Gastrocnemius medialis (tissue), 4 donors: Measurements from ENCODE around the gene ZNF234. TPM values are rescaled to one million over a fixed set of nuclear protein-coding genes. Genes with fewer than 3 reads are reported as not detected.

ENCODE experiments used
- ATAC-seq, 2 donors: fragments of 150-250 bp; one replicate each; pipeline ENCODE4 v1.9.1; 2016
- DNase-seq, 2 donors: peaks; one replicate each; pipeline ENCODE4 v3.0.0-alpha.2; 2019
- H3K27ac ChIP-seq, 4 donors: fragments of 200-600 bp; sonication (generic); 1 replicate in 1 of 4; 2 replicates in 3 of 4; pipeline ENCODE4 v1.5.1; 2016 to 2018; ENCODE audit warnings: mild to moderate bottlenecking in 2 of 4, moderate library complexity in 1 of 4
- H3K27me3 ChIP-seq, 3 donors: fragments of 200-600 bp; sonication (generic) in 2 of 3; 1 replicate in 1 of 3; 2 replicates in 2 of 3; pipeline versions ENCODE4 v1.5.1 to v1.6.0; 2016 to 2019; ENCODE audit warnings: mild to moderate bottlenecking in 1 of 3, moderate library complexity in 1 of 3
- H3K36me3 ChIP-seq, 2 donors: fragments of 200-600 bp; sonication (generic) in 1 of 2; one replicate each; pipeline ENCODE4 v1.5.1; 2017 to 2018
- H3K4me1 ChIP-seq, 2 donors: fragments of 200-600 bp; sonication (generic) in 1 of 2; one replicate each; pipeline ENCODE4 v1.5.1; 2016 to 2017; ENCODE audit warnings: mild to moderate bottlenecking in 2 of 2
- H3K4me3 ChIP-seq, 4 donors: fragments of 200-600 bp; sonication (generic) in 3 of 4; 1 replicate in 1 of 4; 2 replicates in 3 of 4; pipeline ENCODE4 v1.5.1; 2016 to 2019; ENCODE audit warnings: mild to moderate bottlenecking in 2 of 4
- H3K9me3 ChIP-seq, 3 donors: fragments of 200-600 bp; sonication (generic) in 2 of 3; 1 replicate in 1 of 3; 2 replicates in 2 of 3; pipeline ENCODE4 v1.5.1; 2016 to 2019
- POLR2A ChIP-seq, 2 donors: fragments of 450-650 bp; IDR thresholded peaks; one replicate each; pipeline ENCODE4 v1.6.1; 2017; ENCODE audit warnings: antibody characterized with exemption in 2 of 2, mild to moderate bottlenecking in 2 of 2, moderate library complexity in 2 of 2
- in situ Hi-C, 4 donors: fragments of 200-750 bp; cut with MboI; loops; one replicate each; pipeline versions ENCODE4 v1.15.0 to v1.8.0; 2017; ENCODE audit warnings: low sequenced_read_pairs in 4 of 4
- intact Hi-C: fragments of 100-400 bp; cut with DNase I; formaldehyde crosslinking; loops from one replicate; pipeline ENCODE4 v1.15.1; 2023; ENCODE audit warnings: low total_unique reads
- total RNA-seq, 4 donors: library from RNA; depleted of rRNA; stranded (reverse); fragments of >200 nt; gene quantifications; one replicate each; pipeline versions ENCODE4 v1.1.0 to v1.2.3, GENCODE V29; 2016
- TF ChIP-seq, protein P1 (sequence below), 5 experiments: fragments of 450-650 bp in 3 of 5; fragments of 200-600 bp in 2 of 5; sonication (generic) in 2 of 5; IDR thresholded peaks in 4 of 5; conservative IDR thresholded peaks in 1 of 5; 1 replicate in 4 of 5; 2 replicates in 1 of 5; pipeline ENCODE4 v1.5.1; 2016 to 2019; ENCODE audit warnings: antibody characterized with exemption in 5 of 5, mild to moderate bottlenecking in 3 of 5, moderate library complexity in 3 of 5

The ZNF234 gene
- total RNA-seq, 4 donors from 2014 or later: 2.2 to 3.5 (median 2.9) TPM

DNA sequence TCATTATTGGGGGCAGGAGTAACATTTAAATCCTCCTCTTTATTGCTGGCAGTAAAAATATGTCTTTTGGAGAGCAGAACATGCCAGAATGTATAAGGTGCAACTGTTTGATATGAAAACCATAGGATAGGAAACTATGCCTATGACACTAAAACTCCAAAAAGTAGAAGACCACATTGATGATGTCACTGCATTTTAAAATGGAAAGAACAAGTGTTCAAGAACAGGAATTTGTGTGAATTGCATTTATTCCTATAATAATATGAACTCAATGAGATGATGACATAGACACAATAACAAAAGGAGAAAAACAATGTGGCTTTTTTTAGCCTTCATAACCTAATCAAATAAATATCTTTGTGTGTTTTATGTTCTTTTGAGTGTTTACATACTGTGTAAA, 31.9 kb upstream of the ZNF234 start:
- TF ChIP-seq POLR2A (IDR thresholded peaks at IDR 0.05): no peak
- TF ChIP-seq, protein P1, sequence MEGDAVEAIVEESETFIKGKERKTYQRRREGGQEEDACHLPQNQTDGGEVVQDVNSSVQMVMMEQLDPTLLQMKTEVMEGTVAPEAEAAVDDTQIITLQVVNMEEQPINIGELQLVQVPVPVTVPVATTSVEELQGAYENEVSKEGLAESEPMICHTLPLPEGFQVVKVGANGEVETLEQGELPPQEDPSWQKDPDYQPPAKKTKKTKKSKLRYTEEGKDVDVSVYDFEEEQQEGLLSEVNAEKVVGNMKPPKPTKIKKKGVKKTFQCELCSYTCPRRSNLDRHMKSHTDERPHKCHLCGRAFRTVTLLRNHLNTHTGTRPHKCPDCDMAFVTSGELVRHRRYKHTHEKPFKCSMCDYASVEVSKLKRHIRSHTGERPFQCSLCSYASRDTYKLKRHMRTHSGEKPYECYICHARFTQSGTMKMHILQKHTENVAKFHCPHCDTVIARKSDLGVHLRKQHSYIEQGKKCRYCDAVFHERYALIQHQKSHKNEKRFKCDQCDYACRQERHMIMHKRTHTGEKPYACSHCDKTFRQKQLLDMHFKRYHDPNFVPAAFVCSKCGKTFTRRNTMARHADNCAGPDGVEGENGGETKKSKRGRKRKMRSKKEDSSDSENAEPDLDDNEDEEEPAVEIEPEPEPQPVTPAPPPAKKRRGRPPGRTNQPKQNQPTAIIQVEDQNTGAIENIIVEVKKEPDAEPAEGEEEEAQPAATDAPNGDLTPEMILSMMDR (IDR thresholded peaks at IDR 0.05 in 4 of 5, conservative IDR thresholded peaks at IDR 0.05 in 1 of 5): no peak
- Histone ChIP-seq H3K27me3 (no peaks in the 10 kb centered on the region), H3K27ac (no peak overlapping the region), H3K4me3 (no peak overlapping the region), H3K36me3 (peaks cover 7 to 52% of the 10 kb centered on the region in 2 donors), H3K4me1 (peaks cover 14 to 16% of the 10 kb centered on the region in 2 donors), H3K9me3 (peaks cover 4 to 51% (median 22%) of the 10 kb centered on the region in 3 donors)
- no peak for ATAC-seq
- intact Hi-C loops (no loop called here), in situ Hi-C loops (no loop called here)
- no peak for DNase-seq

DNA sequence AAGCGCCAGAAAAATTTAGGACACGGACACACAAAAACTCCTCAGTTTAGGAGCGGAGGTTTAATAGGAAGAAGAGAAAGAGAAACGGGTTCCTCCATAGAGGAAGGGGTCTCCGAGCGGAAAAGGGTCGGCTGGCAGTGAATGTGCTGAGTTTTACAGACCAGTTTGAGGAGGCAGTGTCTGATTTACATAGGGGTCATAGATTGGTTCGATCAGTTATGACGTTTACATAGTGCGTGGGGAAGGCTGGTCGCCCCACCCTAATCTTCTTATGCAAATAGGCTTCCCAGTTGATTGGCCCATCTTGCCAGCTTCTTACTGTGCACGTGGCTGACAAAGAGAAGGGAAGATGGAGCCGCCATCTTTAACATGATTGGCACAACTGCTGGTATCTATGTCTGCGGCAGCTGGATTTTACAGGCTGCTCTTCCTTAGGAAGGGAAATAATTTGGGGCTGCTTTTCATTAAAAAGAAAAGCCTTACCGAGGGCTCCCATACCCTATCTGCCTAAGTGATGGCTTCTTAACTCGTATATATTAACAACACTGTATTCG, 29.4 kb upstream of the ZNF234 start:
- Histone ChIP-seq H3K27me3 (no peaks in the 10 kb centered on the region), H3K4me1 (peaks cover 14 to 18% of the 10 kb centered on the region in 2 donors), H3K36me3 (peaks cover 4 to 45% of the 10 kb centered on the region in 2 donors), H3K9me3 (peaks cover 0 to 28% (median 21%) of the 10 kb centered on the region in 3 donors), H3K4me3 (peak overlapping the region; percentile 67 to 92 (median 84)), H3K27ac (no peak overlapping the region)
- in situ Hi-C loops (loop anchor here in 2 of 4 donors (5.0 to 10.0 kb wide), 4 partner anchors 100 to 193 kb away; partner anchors contain the start of genes ZNF227 (in 2 of the 2), ZNF235 (in 2 of the 2) and ZNF230 (in 1 of the 2)), intact Hi-C loops (loop anchor here (2.0 to 5.0 kb wide), 2 partner anchors 101 to 245 kb away; partner anchors contain the start of genes ZNF112 and ZNF227)
- ATAC-seq (no peak), DNase-seq (no peak)
- TF ChIP-seq, protein P1 (IDR thresholded peaks at IDR 0.05 in 4 of 5, conservative IDR thresholded peaks at IDR 0.05 in 1 of 5): no peak
- TF ChIP-seq POLR2A (IDR thresholded peaks at IDR 0.05): no peak

DNA sequence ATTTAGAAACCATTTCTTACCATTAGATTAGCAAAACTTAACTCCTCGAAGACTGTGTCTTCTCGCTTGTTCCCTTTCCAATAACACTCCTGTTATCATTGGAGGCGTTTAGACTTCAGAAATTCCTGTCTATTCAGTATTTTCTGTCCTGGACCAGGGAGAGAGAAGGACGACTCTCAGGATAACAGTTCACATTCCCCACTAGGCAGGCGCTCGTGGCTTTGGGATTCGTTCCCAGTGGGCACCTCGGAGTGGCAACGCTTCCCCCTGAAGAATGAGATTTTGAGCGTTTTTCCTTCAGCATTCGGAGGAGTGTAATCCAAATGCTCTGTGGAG, 28.6 kb upstream of the ZNF234 start:
- ATAC-seq (no peak), DNase-seq (no peak)
- TF ChIP-seq, protein P1 (IDR thresholded peaks at IDR 0.05 in 4 of 5, conservative IDR thresholded peaks at IDR 0.05 in 1 of 5): no peak
- TF ChIP-seq POLR2A (IDR thresholded peaks at IDR 0.05): no peak
- peaks cover 14 to 18% of the 10 kb centered on the region in 2 donors for H3K4me1 ChIP-seq
- intact Hi-C loops (loop anchor here (1.0 to 5.0 kb wide), 11 partner anchors 18 to 245 kb away; partner anchors contain the start of genes ZNF112, ZNF155, ZNF221 and ZNF224), in situ Hi-C loops (loop anchor here in 2 of 4 donors (5.0 to 10.0 kb wide), 4 partner anchors 100 to 192 kb away; partner anchors contain the start of genes ZNF227 (in 2 of the 2), ZNF235 (in 2 of the 2) and ZNF230 (in 1 of the 2))
- peak overlapping the region; percentile 44 to 69 (median 60) for H3K27ac ChIP-seq
- H3K27me3 ChIP-seq: no peaks in the 10 kb centered on the region
- H3K9me3 ChIP-seq: peaks cover 0 to 21% (median 14%) of the 10 kb centered on the region in 3 donors
- H3K4me3 ChIP-seq: peak overlapping the region; percentile 67 to 92 (median 84)
- peaks cover 3 to 45% of the 10 kb centered on the region in 2 donors for H3K36me3 ChIP-seq

DNA sequence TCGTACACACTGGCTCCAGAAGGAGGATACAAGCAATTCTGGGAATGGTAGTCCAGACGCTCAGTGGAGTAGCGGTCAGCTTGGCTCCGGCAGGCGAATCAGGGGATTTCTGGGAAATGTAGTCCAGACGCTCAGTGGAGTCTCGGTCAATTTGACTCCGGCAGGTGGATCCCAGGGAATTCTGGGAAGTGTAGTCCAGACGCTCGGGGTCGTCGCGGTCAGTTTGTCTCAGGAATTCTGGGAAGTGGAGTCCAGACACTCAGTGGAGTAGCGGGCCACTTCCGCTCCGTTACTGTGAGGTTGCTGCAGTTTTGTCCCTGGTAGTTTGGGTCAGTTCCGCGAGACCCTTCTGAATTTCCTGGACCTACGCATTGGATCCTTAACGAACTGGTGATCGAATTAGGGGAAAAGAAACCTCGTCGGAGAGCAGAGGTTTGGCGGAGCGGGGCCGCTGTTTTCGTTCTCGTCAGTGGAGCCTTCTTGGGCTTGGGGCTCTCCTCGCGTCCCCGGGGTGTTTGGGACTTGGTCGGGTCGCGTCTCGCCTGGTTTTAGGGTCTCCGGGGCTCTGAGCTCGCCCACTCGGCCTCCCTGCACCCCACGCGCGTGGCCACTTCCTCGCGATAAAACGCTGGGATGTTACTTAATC, 28.1 kb upstream of the ZNF234 start, which contains the start of gene ZNF225:
Gene ZNF225 (plus strand): TSS at position 262 of the 646 bp plus-strand sequence. CDS start 2,429 bp downstream, outside the sequence.
- TF ChIP-seq, protein P1 (IDR thresholded peaks at IDR 0.05 in 4 of 5, conservative IDR thresholded peaks at IDR 0.05 in 1 of 5): peak in 1 of 5 experiments; percentile 21
- peak in 1 of 2 donors; percentile 17 for TF ChIP-seq POLR2A (IDR thresholded peaks at IDR 0.05)
- intact Hi-C loops: loop anchor here (1.0 to 5.0 kb wide), 11 partner anchors 19 to 244 kb away; partner anchors contain the start of genes ZNF112, ZNF155, ZNF221 and ZNF224
- DNase-seq (peak; percentile 97 to 98), ATAC-seq (peak; percentile 100)
- H3K27me3 ChIP-seq: no peaks in the 10 kb centered on the region
- peak within 1 kb of the TSS; percentile 67 to 92 (median 86) for H3K4me3 ChIP-seq
- in situ Hi-C loops: loop anchor here in 2 of 4 donors (5.0 to 10.0 kb wide), 4 partner anchors 99 to 192 kb away; partner anchors contain the start of genes ZNF227 (in 2 of the 2), ZNF235 (in 2 of the 2) and ZNF230 (in 1 of the 2)
- peaks cover 14 to 18% of the 10 kb centered on the region in 2 donors for H3K4me1 ChIP-seq
- H3K27ac ChIP-seq: peak within 1 kb of the TSS; percentile 73 to 86 (median 84)
- peaks cover 8 to 45% of the 10 kb centered on the region in 2 donors for H3K36me3 ChIP-seq
- peaks cover 0 to 17% (median 12%) of the 10 kb centered on the region in 3 donors for H3K9me3 ChIP-seq
